Mammary epithelial cell (primary cell): ENCODE measurements around the gene SLC25A43.

Source experiments
- EZH2 ChIP-seq: IDR thresholded peaks from 2 replicates; pipeline ENCODE4 v1.6.1; 2012; ENCODE audit warnings: low read length, inconsistent platforms, borderline replicate concordance
- TF ChIP-seq, protein P1 (sequence below), 2 donors: IDR thresholded peaks in 1 of 2; conservative IDR thresholded peaks in 1 of 2; 2 replicates each; pipeline ENCODE4 v1.5.1; 2011 to 2012; ENCODE audit warnings: inconsistent platforms in 2 of 2, low read length in 2 of 2, mild to moderate bottlenecking in 2 of 2, control low read depth in 1 of 2, low read depth in 1 of 2; ENCODE audit not compliant: insufficient read depth in 1 of 2; ENCODE audit errors: extremely low read depth in 1 of 2

DNA sequence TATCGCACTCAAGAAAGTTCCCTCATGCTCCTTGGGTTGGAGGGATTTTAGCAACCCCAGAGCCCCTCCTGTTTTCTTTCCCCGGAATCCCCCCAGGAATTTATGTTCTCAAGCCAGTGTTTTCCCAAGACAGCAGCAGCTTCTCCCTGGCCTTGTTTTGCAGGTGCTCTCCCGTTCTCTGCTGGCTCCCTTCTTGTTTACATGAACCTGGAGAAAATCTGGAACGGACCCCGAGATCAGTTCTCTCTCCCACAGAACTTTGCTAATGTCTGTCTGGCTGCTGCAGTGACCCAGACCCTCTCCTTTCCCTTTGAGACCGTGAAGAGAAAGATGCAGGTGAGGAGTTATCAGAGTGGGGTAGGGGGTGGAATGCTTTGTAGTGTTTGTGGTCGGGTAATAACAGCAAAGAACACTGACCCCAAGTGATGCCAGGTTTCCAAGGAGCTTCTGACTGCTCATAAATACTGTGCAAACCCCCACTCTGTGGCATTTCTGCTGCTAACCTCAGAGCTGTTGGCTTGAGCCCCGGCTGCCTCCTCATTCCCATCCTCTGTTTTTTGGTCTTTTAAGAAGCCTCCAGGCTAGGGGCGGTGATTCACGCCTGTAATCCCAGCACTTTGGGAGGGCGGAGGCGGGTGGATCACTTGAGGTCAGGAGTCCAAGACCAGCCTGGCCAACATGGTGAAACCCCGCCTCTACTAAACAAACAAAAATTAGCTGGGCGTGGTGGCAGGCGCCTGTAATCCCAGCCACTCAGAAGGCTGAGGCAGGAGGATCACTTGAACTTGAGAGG is 11.1 kb downstream of the SLC25A43 start:
- TF ChIP-seq EZH2 = no peak
- TF ChIP-seq, protein P1, sequence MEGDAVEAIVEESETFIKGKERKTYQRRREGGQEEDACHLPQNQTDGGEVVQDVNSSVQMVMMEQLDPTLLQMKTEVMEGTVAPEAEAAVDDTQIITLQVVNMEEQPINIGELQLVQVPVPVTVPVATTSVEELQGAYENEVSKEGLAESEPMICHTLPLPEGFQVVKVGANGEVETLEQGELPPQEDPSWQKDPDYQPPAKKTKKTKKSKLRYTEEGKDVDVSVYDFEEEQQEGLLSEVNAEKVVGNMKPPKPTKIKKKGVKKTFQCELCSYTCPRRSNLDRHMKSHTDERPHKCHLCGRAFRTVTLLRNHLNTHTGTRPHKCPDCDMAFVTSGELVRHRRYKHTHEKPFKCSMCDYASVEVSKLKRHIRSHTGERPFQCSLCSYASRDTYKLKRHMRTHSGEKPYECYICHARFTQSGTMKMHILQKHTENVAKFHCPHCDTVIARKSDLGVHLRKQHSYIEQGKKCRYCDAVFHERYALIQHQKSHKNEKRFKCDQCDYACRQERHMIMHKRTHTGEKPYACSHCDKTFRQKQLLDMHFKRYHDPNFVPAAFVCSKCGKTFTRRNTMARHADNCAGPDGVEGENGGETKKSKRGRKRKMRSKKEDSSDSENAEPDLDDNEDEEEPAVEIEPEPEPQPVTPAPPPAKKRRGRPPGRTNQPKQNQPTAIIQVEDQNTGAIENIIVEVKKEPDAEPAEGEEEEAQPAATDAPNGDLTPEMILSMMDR (conservative IDR thresholded peaks at IDR 0.05 in 1 of 2, IDR thresholded peaks at IDR 0.05 in 1 of 2; ENCODE audit: extremely low read depth in 1 of 2, insufficient read depth in 1 of 2, low read depth in 1 of 2, low read length in 2 of 2) = no peak
